Spinal cord (tissue), 10 donors: ENCODE measurements around the gene SAA4. TPM values are rescaled to one million over a fixed set of nuclear protein-coding genes. Genes with fewer than 3 reads are reported as not detected.
"Not testable (repeated sequence)": the region's sequence is repeated elsewhere in the genome, so short reads cannot be mapped to it uniquely, and the experiment has no call there.

Source experiments
- DNase-seq, 6 donors: peaks; one replicate each; pipeline versions ENCODE4 v3.0.0 to v3.0.0-alpha.2; 2013 to 2015; ENCODE audit warnings: low spot score in 6 of 6, low read depth in 4 of 6
- H3K27ac ChIP-seq: one replicate; pipeline ENCODE4 v1.5.1; 2013; ENCODE audit warnings: low read depth, low read length, control low read depth
- H3K27me3 ChIP-seq: one replicate; pipeline ENCODE4 v1.6.1; 2013; ENCODE audit warnings: low read length; ENCODE audit not compliant: control insufficient read depth, insufficient read depth
- H3K36me3 ChIP-seq: one replicate; pipeline ENCODE4 v1.6.1; 2013; ENCODE audit warnings: low read length; ENCODE audit not compliant: control insufficient read depth, insufficient read depth
- H3K4me1 ChIP-seq: one replicate; pipeline ENCODE4 v1.6.1; 2013; ENCODE audit warnings: low read length; ENCODE audit not compliant: control insufficient read depth, insufficient read depth
- H3K4me3 ChIP-seq: one replicate; pipeline ENCODE4 v1.5.1; 2013; ENCODE audit warnings: low read depth, low read length, control low read depth
- H3K9me3 ChIP-seq: one replicate; pipeline ENCODE4 v1.6.1; 2013; ENCODE audit warnings: low read length; ENCODE audit not compliant: control insufficient read depth, insufficient read depth
- WGBS: methylation state at CpG from one replicate; pipeline ENCODE4 v1.1.5; 2013; ENCODE audit warnings: missing lambda C conversion rate; ENCODE audit not compliant: insufficient coverage; 5-methylcytosine and 5-hydroxymethylcytosine counted together
- polyA plus RNA-seq, 2 donors: library from polyadenylated mRNA; unstranded; fragments of 120-200 nt; gene quantifications; one replicate each; pipeline ENCODE4 v1.2.1, GENCODE V29; 2013; ENCODE audit not compliant: insufficient read length in 2 of 2
- total RNA-seq, 2 donors: library from RNA; depleted of rRNA in 1 of 2; stranded (reverse); fragments of 120-200 nt in 1 of 2; fragments of >200 nt in 1 of 2; gene quantifications; one replicate each; pipeline versions ENCODE4 v1.2.3 to v1.2.4, GENCODE V29; 2013 to 2014
- donor health status: healthy.

SAA4 gene
- total and polyA plus RNA-seq, 4 donors, result 0.59 TPM; not detected in 3

- Histone ChIP-seq H3K4me3 (no peak overlapping the region), H3K27ac (no peak overlapping the region), H3K4me1 (no peaks in the 10 kb centered on the region), H3K9me3 (peaks cover 2% of the 10 kb centered on the region), H3K36me3 (no peaks in the 10 kb centered on the region), H3K27me3 (no peaks in the 10 kb centered on the region)
- no peak for DNase-seq
- WGBS, result no CpG with 5 or more reads among the region's 3 CpGs
Measured at GRCh38 chr11:18229501-18229900, 7.1 kb downstream of the SAA4 start.

- no peak for DNase-seq
- no peaks in the 10 kb centered on the region for H3K36me3 ChIP-seq
- no peaks in the 10 kb centered on the region for H3K4me1 ChIP-seq
- 70% methylated on average over 2 of the region's 2 CpGs for WGBS
- no peaks in the 10 kb centered on the region for H3K9me3 ChIP-seq
- H3K27me3 ChIP-seq, result no peaks in the 10 kb centered on the region
- no peak overlapping the region for H3K4me3 ChIP-seq
- H3K27ac ChIP-seq, result no peak overlapping the region
Measured at GRCh38 chr11:18225913-18226312, 10.7 kb downstream of the SAA4 start.

- H3K36me3 ChIP-seq, result no peaks in the 10 kb centered on the region
- H3K27me3 ChIP-seq, result no peaks in the 10 kb centered on the region
- DNase-seq, result no peak
- no peaks in the 10 kb centered on the region for H3K9me3 ChIP-seq
- no peaks in the 10 kb centered on the region for H3K4me1 ChIP-seq
- H3K27ac ChIP-seq, result no peak overlapping the region
- WGBS, result no CpG with 5 or more reads among the region's 3 CpGs
- H3K4me3 ChIP-seq, result no peak overlapping the region
Measured at GRCh38 chr11:18223591-18224387, 12.8 kb downstream of the SAA4 start.

GRCh38 chr11:18222814-18223421 lies 13.7 kb downstream of the SAA4 start:
- no peaks in the 10 kb centered on the region for H3K36me3 ChIP-seq
- H3K4me1 ChIP-seq, result no peaks in the 10 kb centered on the region
- no peaks in the 10 kb centered on the region for H3K9me3 ChIP-seq
- 100% methylated on average over 1 of the region's 3 CpGs for WGBS
- no peak overlapping the region for H3K4me3 ChIP-seq
- no peak for DNase-seq
- H3K27ac ChIP-seq, result no peak overlapping the region
- no peaks in the 10 kb centered on the region for H3K27me3 ChIP-seq

- 73% methylated on average over 5 of the region's 5 CpGs for WGBS
- H3K4me1 ChIP-seq, result no peaks in the 10 kb centered on the region
- no peaks in the 10 kb centered on the region for H3K27me3 ChIP-seq
- no peaks in the 10 kb centered on the region for H3K9me3 ChIP-seq
- H3K4me3 ChIP-seq, result no peak overlapping the region
- no peak for DNase-seq
- no peak overlapping the region for H3K27ac ChIP-seq
- no peaks in the 10 kb centered on the region for H3K36me3 ChIP-seq
Measured at GRCh38 chr11:18221274-18221876, 15.2 kb downstream of the SAA4 start.

- WGBS, result 26% methylated on average over 25 of the region's 33 CpGs
- Histone ChIP-seq H3K36me3 (no peaks in the 10 kb centered on the region), H3K27me3 (peaks cover 16% of the 10 kb centered on the region), H3K9me3 (no peaks in the 10 kb centered on the region), H3K4me3 (no peak overlapping the region), H3K4me1 (no peaks in the 10 kb centered on the region), H3K27ac (no peak overlapping the region)
- DNase-seq, result no peak
Measured at GRCh38 chr11:18209058-18209457, 27.5 kb downstream of the SAA4 start.

GRCh38 chr11:18204771-18205170 lies 31.8 kb downstream of the SAA4 start:
- no peaks in the 10 kb centered on the region for H3K4me1 ChIP-seq
- H3K27ac ChIP-seq, result no peak overlapping the region
- H3K9me3 ChIP-seq, result no peaks in the 10 kb centered on the region
- no peak for DNase-seq
- peaks cover 16% of the 10 kb centered on the region for H3K27me3 ChIP-seq
- no peak overlapping the region for H3K4me3 ChIP-seq
- H3K36me3 ChIP-seq, result no peaks in the 10 kb centered on the region

GRCh38 chr11:18204220-18204619 lies 32.4 kb downstream of the SAA4 start:
- no peak overlapping the region for H3K4me3 ChIP-seq
- H3K9me3 ChIP-seq, result no peaks in the 10 kb centered on the region
- no peaks in the 10 kb centered on the region for H3K36me3 ChIP-seq
- peaks cover 12% of the 10 kb centered on the region for H3K27me3 ChIP-seq
- no peak for DNase-seq
- no peak overlapping the region for H3K27ac ChIP-seq
- 79% methylated on average over 3 of the region's 3 CpGs for WGBS
- no peaks in the 10 kb centered on the region for H3K4me1 ChIP-seq

GRCh38 chr11:18203723-18204122 lies 32.9 kb downstream of the SAA4 start:
- no peaks in the 10 kb centered on the region for H3K9me3 ChIP-seq
- no peaks in the 10 kb centered on the region for H3K4me1 ChIP-seq
- H3K27ac ChIP-seq, result no peak overlapping the region
- peaks cover 7% of the 10 kb centered on the region for H3K27me3 ChIP-seq
- no peak overlapping the region for H3K4me3 ChIP-seq
- H3K36me3 ChIP-seq, result no peaks in the 10 kb centered on the region
- 0% methylated on average over 2 of the region's 6 CpGs for WGBS
- DNase-seq, result peak in 1 of 6 donors; percentile 4

GRCh38 chr11:18197738-18198137 lies 38.9 kb downstream of the SAA4 start:
- not testable (repeated sequence) for H3K27me3 ChIP-seq, H3K4me3 ChIP-seq, DNase-seq, H3K36me3 ChIP-seq, H3K4me1 ChIP-seq, H3K9me3 ChIP-seq, H3K27ac ChIP-seq
- no CpG with 5 or more reads among the region's 3 CpGs for WGBS
